Measurements from ENCODE around the gene FAM240A. TPM values are rescaled to one million over a fixed set of nuclear protein-coding genes. Genes with fewer than 3 reads are reported as not detected.

Gene FAM240A
- total RNA-seq, 1 donor from 2014 or later, result not detected

- no peak for DNase-seq (ENCODE audit: low read depth in 2 of 2)
These were observed 50.6 kb downstream of the FAM240A start for GRCh38 chr3:46662771-46663551.

- DNase-seq (ENCODE audit: low read depth in 2 of 2), result peak in 1 of 2 donors; percentile 56
These were observed 51.3 kb downstream of the FAM240A start for GRCh38 chr3:46663591-46664135.

GRCh38 chr3:46664188-46664970 lies 52.1 kb downstream of the FAM240A start:
- DNase-seq (ENCODE audit: low read depth in 2 of 2), result no peak

GRCh38 chr3:46664971-46665762 lies 52.8 kb downstream of the FAM240A start:
- no peak for DNase-seq (ENCODE audit: low read depth in 2 of 2)

DNA sequence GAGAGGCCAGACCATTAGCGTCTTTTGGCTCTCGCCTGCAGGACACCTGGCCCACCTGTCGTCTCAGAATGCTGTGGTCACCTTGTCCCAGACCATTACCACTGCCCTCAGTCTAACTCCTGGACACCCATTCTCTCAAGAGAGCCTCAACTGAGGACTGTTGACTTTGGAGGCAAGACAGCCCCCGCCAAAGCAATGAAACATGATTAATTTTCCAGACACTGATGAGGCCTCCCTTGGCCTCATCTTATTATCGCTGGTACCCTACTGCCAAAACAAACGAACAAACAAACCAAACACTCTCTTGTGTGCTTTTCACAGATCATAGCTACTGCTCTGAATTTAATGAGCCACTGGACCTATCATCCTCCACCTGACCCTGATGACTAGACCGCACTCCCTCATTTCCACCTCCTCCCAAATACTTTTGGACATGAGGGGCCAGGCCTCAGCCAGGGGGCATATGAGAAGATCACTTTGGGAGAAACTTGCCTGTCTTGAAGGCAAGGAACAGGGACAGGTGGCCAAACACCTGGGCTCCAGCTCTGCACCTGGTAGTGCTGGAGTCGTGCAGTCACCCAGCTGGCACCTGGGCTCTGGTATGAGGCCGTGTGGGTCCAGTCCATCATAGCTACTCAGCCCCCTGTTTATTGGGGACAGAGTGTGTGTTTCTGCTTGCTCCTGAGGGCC lies 53.6 kb downstream of the FAM240A start:
- no peak for DNase-seq (ENCODE audit: low read depth in 2 of 2)

DNA sequence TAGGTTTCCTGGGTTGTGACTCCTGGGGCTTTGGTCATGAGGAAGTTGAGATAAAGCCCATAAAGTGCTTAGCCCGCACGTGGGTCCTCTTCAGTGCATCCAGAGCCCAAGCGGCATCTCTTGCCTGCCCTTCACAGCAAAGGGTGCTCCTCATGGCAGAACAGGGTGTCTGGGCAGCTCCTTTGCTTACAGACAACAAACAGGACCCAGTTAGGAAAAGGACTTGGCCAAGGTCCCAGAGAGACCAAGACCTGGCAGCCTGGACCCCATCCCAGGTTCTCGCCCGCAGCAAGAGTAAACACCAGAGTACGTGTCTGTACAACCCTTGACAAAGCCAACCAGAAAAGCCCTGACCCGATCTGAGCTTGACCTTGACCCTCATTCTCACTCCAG lies 54.1 kb downstream of the FAM240A start:
- DNase-seq (ENCODE audit: low read depth in 2 of 2), result no peak

DNA sequence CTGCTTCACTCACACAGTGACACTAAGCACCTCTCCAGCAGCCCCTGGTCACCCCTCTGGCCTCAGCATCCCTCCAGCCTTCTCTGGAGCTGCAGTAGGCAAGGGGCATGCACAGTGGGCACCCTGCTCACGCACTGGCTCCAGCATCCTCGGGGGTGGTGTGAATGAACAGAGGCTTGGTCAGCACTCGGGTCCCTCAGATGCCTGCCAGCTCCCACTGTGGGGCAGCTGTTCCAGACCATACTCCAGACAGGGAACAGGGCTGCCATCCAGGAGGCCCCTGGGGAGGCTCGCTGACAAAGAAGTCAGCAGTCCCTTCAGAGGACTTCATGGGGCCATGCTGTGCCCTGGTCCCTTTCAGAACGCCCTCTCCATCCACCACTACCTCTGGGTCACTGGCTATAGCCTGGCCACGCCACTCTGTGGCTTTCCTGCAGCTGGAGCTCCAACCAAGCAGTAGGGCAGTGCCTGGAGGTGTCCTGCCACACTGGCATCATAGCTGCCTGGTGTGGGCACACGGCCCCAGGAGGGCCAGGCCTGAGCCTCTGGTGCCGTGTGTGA lies 54.8 kb downstream of the FAM240A start:
- DNase-seq (ENCODE audit: low read depth in 2 of 2), result no peak

GRCh38 chr3:46667657-46668056 lies 55.3 kb downstream of the FAM240A start:
- no peak for DNase-seq (ENCODE audit: low read depth in 2 of 2)

DNA sequence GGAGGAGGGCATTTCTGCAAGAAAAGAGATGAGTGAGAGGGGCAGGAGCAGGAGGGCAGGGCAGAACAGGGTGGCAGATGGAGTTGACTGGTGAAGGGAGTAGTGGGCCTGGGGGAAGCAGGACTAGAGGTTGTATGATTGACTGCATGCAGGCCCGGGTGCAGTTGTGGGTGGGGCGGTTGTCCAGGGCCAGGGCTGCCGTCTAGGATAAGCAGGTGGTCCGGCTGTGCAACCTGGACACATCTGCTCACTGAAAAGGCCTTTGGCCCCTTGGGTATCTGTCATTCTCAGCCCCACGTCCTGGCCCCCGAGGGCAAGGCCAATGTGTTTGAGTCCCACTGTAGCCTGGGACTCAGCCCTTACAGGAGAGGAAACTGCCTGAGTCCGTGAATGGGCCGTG lies 55.8 kb downstream of the FAM240A start:
- DNase-seq (ENCODE audit: low read depth in 2 of 2), result no peak

- DNase-seq (ENCODE audit: low read depth in 2 of 2), result no peak
These were observed 56.3 kb downstream of the FAM240A start for GRCh38 chr3:46668591-46668990.

DNA sequence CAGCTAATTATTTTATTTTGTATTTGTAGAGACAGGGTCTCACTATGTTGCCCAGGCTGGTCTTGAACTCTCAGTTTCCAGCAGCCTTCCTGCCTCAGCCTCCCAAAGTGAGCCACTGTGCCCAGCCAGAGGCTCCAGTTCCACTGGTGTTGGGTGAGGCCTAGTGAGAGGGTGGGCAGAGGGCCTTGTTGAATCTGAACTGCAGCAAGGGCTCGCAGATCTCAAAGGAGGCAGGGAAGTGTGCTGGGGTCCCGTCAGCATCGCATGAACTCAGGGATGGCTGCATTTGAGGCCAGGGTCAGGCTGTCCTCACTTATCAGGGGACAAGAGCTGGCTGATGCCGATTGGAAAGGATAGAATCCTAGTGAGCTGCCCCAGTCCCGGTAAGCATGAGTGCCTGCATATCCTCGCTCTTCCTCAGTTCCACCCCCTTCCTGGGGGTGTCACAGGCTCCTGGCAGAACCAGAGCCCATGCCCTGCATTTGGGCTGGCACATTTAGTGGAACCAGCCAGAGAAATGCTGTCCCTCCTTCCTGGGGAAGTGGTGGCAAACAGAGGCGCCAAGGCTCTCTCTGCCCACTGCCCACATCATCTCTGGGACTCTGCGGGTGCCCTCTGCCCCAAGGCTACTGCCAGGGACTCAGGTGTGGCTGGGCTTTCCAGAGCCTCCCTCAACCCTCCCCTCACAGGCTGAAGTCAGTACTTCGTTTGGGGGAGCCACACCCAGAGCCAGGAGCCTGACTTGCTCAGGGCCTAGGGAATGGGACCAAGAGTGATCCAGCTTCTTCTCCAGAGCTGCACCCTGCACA lies 57.1 kb downstream of the FAM240A start:
- no peak for DNase-seq (ENCODE audit: low read depth in 2 of 2)

- DNase-seq (ENCODE audit: low read depth in 2 of 2), result no peak
These were observed 57.9 kb downstream of the FAM240A start for GRCh38 chr3:46670000-46670890.

GRCh38 chr3:46670891-46671427 lies 58.6 kb downstream of the FAM240A start:
- DNase-seq (ENCODE audit: low read depth in 2 of 2), result no peak

GRCh38 chr3:46671541-46672348 lies 59.4 kb downstream of the FAM240A start:
- no peak for DNase-seq (ENCODE audit: low read depth in 2 of 2)

DNA sequence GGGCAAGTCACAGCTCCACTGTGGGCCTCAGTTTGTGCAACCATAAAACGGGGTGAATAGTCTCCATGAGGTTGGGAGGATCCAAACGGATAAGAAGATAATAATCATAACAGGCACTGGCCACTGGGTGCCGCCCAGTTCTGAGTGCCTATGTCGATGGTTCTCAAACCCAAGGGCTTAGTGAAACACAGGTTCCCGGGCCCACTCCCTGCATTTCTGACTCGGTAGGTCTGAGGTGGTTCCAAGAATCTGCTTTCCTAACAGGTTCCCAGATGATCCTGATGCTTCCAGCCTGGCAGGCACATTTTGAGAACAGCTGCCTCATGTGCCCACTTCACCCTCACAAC lies 60.0 kb downstream of the FAM240A start:
- no peak for DNase-seq (ENCODE audit: low read depth in 2 of 2)

GRCh38 chr3:46673151-46674030 lies 61.1 kb downstream of the FAM240A start:
- no peak for DNase-seq (ENCODE audit: low read depth in 2 of 2)
